Sciatic nerve (tissue), 2 donors: Measurements from ENCODE around the gene ENG. TPM values are rescaled to one million over a fixed set of nuclear protein-coding genes. Genes with fewer than 3 reads are reported as not detected.

Experiments used
- ATAC-seq: fragments of 200-7000 bp; cut with Tn5 transposase; one replicate; pipeline ENCODE4 v1.9.1; 2020; ENCODE audit warnings: mild to moderate bottlenecking, moderate library complexity
- DNase-seq: peaks from one replicate; pipeline ENCODE4 v3.0.0-alpha.2; 2020; ENCODE audit warnings: low spot score
- intact Hi-C: fragments of 100-400 bp; cut with DNase I; formaldehyde crosslinking; loops from one replicate; pipeline ENCODE4 v1.14.2; 2022
- total RNA-seq: library from RNA; stranded (reverse); fragmentation: NEBNext Ultra II Directional; extraction: Animal tissue kit (Norgen Biotek cat#: 25700); gene quantifications from one replicate; pipeline ENCODE4 v1.2.1, GENCODE V29; 2021
- donor health status: DM: no; HTN: no; CAD: no.
- donor health status: DM: no; HTN: no; CAD: no.

The ENG gene
- total RNA-seq, 1 donor from 2014 or later: 285 TPM

GRCh38 chr9:127828262-127829031, 26.0 kb downstream of the ENG start:
- DNase-seq: peak; percentile 96
- intact Hi-C loops: no loop called here

GRCh38 chr9:127826253-127826913, 28.1 kb downstream of the ENG start:
- DNase-seq (no peak), ATAC-seq (no peak)
- intact Hi-C loops: no loop called here

More at GRCh38 chr9:127828262-127829031, 26.0 kb downstream of the ENG start:
- ATAC-seq: peak; percentile 94

- intact Hi-C loops: no loop called here
- ATAC-seq: no peak
- DNase-seq: no peak
These were observed 29.0 kb downstream of the ENG start for GRCh38 chr9:127825319-127826051.

GRCh38 chr9:127822108-127822507, 32.4 kb downstream of the ENG start:
- intact Hi-C loops: no loop called here
- ATAC-seq (no peak), DNase-seq (no peak)

GRCh38 chr9:127818574-127818973, 35.9 kb downstream of the ENG start:
- intact Hi-C loops: no loop called here
- DNase-seq (no peak), ATAC-seq (no peak)

DNA sequence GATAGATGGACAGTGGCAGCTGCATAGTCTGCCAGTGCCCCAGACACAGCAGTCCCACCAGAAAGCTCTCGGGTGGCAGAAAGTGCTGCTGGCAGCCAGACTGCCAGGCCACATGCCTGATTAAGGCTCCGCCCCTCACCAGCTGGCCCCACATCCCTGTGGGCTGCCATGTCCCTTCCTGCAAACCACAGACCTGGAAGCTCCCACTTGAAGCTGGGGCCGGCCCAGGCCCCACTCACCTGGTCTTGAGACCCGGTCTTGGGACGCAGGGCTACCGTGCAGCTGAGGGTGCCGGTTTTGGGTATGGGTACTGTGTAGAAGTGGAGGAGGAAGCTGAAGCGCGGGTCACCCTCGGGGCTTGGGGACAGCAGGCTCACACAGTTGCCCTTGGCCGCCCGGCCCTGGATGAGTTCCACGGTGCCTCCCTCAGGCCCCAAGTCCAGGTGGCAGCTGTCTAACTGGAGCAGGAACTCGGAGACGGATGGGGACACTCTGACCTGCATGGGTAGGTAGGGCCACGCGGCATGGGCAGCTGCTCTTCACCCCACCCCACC, 36.5 kb downstream of the ENG start:
- DNase-seq (no peak), ATAC-seq (no peak)
- intact Hi-C loops: no loop called here

- intact Hi-C loops: no loop called here
- peak; percentile 2 for ATAC-seq
- no peak for DNase-seq
These were observed 37.7 kb downstream of the ENG start for GRCh38 chr9:127816728-127817127.

- intact Hi-C loops: no loop called here
- no peak for ATAC-seq
- no peak for DNase-seq
These were observed 38.1 kb downstream of the ENG start for GRCh38 chr9:127816362-127816725.

GRCh38 chr9:127815512-127816361, 38.7 kb downstream of the ENG start:
- DNase-seq (no peak), ATAC-seq (peak; percentile 3)
- intact Hi-C loops: no loop called here

DNA sequence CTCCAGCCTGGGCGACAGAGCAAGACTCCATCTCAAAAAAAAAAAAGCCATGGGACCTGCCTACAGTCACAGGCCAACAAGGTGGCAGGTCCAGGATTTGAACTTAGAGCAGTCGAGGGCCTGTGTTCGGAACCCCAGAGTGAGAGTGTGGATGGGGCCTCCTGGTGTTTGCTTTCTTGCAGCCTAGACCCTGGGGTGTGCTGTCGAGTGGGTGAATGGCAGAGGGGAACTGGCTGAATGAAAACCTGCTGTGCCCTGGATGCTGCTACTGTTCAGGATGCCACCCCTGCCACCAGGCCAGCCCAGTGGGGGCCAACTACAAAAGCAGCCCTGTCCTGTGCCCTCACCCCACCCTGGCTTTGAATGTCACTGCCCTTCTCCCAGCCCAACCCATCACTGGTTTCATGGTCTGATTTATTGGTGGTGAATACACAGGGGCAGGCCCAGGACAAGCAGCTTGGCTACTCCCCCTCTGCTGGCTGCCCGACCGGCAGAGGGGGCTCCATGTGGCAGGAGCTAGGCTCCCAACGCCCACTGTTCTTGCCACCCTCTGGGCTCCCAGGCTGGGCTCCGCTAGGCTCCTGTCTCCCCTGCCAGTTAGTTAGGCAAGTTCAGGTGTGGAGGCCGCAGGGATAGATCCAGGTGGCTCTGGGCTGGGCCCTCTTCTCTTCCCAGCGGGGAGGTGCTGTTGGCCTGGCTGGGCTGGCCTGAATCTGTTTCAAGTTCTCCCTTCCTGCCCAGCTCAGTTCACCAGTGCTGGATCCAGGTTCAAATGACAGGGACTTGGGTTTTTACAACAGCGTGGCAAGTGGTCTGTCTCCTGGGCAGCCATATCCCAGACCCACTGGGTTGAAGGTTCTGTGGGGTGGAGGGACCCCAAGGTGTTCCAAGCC, 39.6 kb downstream of the ENG start:
- intact Hi-C loops: no loop called here

GRCh38 chr9:127813686-127814226, 40.7 kb downstream of the ENG start:
- intact Hi-C loops: no loop called here
- ATAC-seq: peak; percentile 13
- DNase-seq: no peak

More for the DNA sequence above, 39.6 kb downstream of the ENG start:
- DNase-seq: no peak
- no peak for ATAC-seq

- intact Hi-C loops: no loop called here
- ATAC-seq (no peak), DNase-seq (no peak)
These were observed 41.4 kb downstream of the ENG start for GRCh38 chr9:127812936-127813675.

- DNase-seq (no peak), ATAC-seq (no peak)
- intact Hi-C loops: no loop called here
These were observed 42.4 kb downstream of the ENG start for GRCh38 chr9:127812011-127812410.

GRCh38 chr9:127810378-127811187, 43.9 kb downstream of the ENG start:
- DNase-seq: no peak
- ATAC-seq: no peak
- intact Hi-C loops: no loop called here

DNA sequence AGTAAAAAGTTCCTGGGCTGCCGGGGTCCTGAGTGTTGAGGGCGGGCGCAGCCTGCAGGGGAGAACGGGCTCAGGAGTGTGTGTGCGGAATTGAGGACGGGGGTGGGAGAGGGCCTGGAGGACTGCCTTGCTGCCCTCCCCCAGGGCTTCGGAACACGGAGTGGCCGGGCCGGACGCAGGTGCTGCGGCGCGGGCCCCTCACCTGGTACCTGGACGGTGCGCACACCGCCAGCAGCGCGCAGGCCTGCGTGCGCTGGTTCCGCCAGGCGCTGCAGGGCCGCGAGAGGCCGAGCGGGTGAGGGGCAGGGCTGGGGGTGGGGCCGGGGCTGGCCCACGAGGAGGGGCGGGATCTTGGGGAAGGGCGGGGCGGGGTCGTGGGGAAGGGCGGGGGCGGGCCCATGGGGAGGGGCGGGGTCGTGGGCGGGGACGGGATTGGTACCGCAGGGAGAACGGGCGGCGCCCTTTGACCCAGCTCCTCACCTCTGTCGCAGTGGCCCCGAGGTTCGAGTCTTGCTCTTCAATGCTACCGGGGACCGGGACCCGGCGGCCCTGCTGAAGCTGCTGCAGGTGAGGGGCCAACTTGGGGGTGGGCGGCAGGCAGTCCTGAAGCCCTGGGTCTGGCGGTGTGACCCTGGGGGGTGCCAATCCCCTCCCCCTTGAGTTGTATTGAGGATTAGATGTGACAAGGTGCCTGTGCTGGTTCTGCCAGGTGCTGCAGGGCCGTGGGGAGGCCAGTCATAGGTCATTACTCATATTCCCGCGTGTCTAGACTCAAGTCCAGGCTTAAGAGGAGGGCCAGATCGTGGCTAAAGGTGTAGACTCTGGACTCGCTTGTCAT, 44.7 kb downstream of the ENG start:
- intact Hi-C loops: no loop called here
- ATAC-seq (peak; percentile 49), DNase-seq (no peak)
